Activated CD4-positive, alpha-beta T cell treated with anti-CD3 and anti-CD28 coated beads for 24 hours (primary cell): ENCODE data around the gene PSMF1.

ENCODE experiments used
- DNase-seq, 2 donors: peaks; one replicate each; pipeline ENCODE4 v3.0.0-alpha.2; 2020; ENCODE audit warnings: low read depth in 2 of 2

PSMF1 gene

DNA sequence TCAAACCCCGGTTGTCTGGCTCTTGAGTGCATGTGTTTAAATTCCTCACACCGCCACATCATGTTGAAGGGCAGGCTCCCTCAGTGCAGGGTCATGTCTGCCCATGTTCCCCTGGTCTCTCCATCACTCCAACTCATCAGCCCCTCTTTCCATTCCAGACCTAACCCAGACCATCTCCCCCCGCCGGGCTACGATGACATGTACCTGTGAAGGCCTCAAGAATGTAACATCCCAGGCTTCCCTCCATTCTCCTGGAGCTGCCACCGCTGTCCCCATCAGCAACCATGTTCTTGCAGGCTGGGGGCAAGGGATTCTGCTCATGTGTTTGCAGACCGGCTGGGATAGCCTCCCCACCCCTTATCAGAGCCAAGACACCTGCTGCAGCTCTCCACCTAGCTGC, 46.5 kb downstream of the PSMF1 start:
- no peak for DNase-seq

DNA sequence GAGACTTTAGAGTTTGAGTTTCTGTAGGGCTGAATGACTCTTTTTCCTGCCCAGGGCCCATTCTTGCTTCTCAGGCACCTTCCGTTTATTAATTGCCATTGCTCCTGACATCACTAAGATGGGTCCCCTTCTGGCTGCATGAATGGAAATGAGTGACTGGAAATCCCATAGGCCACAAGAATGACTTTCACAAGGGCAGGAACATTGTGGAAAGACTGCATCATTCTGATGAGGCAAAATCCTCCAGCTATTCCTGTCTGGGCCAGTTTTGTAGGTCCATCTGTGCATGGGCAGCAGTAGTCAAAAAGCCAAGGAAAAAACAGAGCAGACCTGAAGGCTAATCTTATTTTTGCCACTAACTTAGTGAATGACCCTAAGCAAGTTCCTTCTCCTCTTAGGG, 47.1 kb downstream of the PSMF1 start:
- DNase-seq: no peak

DNA sequence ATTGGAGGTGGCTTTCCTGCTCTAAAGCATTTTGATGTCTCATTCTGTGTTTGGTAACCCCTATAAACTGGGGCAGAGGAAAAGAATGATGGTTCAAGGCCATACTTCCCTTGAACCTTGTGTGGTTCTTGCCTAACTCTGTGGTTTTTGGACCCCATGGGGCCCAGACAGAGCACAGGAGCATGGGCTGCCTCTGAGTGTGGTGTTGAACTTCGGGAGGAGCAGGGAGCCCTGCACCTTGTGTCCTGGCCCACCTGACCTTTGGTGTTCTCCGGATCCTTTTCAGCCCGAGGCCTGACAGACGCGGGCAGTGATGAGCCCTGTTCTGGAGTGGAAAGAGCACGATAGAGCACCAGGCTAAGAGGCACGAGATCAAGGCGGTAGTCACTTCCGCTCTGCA, 47.5 kb downstream of the PSMF1 start:
- no peak for DNase-seq

DNA sequence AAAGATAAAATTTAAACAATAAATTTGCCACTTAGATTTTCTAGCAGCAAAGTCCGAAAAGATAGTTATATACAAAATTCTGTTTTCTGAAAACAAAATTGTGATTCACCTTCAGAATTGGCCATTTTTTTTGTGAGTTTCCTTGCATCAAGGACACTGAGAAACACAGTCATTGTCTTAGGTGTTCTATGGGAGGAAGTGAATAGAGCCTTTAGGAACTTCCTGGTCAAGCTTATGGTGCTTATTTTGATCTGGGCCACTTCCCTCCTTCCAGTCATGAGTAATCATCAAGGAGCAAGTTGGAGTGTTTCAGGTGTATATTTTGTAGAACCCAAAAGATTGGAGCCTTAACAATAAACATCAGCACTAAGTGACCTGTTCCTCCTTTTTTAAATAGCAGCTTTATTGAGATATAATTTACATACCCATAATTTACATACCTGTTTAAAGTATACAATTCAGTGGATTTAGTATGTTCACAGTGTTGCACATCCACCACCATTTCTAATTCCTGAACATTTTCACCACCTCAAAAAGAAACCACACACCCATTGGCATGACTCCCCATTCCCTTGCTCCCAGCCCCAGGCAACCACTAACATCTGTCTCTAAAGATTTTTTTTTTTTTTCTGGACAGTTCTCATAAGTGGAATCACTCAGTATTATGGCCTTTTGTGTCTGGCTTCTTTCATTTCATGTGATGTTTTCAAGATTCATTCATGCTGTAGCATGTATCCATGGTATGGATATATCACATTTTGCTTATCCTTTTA, 48.7 kb downstream of the PSMF1 start:
- DNase-seq: no peak

DNA sequence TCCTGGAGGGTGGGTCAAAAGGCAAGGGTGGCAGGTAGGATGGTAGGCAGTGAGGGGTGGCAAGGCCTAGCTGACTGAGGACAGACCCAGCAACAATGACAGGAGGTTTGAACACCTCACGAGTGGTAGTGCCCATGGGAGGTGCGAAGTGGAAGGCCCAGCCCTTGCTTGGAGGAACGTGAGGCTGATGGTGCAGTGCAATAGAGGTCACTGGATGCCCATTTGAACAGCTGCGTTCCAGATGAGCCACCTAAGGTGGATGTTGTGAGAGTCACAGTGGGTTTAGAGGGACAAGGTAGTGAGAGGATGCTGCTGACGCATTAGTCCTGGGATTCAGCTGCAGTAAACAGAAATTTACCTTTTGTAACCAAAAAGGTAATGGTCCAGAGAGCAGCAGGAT, 50.8 kb downstream of the PSMF1 start:
- no peak for DNase-seq

DNA sequence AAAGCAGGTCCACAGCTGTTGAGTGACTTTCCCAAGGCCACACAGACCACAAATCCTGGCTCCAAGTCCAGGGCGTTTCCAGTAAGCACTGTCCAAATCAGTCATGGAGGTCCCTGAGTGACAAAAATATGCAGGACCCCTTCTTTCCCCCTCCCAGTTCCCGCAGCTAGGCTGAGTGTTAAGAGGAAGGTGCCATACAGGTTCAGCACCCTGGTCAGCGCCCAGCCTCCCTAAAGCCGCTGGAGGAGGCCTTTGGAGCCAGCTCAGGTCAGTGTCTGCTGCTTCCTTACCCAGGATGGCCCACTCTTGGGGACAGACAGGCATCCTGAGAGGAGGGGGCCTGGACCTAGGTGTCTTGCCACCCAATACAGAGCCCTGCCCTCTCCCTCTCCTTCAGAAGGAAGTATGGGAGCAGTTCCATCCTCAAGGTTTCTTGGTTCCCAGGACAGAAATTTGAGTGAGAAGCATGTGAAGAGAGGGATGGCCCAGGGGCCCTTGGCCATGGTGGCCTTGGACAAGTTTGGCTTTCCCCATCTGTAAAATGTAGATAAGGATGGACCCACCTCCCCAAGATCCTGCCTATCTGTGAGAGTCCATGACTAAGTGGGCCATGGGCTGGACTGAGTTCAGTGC, 53.2 kb downstream of the PSMF1 start:
- no peak for DNase-seq

DNA sequence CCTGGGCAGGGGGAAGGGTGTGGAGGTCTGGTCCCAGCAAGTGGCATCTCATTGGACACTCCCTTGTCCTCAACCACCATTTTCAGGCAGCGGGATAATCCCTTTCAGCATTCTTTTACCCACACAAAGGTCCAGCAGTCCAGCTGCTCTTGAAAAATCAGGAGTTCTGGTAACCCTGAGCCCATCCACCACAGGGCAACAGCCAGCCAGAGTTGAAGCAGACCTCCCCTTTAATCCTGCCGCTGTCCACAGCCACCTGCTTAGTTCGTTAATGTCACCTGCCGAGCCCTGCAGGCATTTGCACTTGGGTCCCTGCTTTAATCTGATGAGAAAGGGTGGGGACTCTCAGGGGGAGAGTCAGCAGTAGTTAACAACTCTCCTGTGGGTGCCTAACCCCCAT, 55.3 kb downstream of the PSMF1 start:
- DNase-seq: no peak

DNA sequence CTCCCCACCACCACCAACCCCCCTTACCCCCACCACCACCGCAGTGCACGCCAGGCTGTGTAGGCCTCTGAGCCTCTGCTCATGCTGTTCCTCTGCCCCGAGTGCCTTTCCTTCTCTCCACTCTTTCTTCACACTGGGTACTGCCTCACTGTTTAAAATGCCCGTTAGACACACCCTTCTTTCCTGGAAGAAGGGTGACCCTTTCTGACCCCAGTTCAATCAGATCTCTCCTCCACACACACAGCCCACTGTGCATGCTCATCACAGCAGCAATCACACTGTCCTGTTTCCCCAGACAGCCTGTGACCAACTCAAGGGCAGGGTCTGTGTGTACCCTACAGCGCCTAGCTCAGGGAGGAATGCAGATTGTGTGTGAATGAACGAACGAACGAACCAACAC, 56.4 kb downstream of the PSMF1 start:
- no peak for DNase-seq

DNA sequence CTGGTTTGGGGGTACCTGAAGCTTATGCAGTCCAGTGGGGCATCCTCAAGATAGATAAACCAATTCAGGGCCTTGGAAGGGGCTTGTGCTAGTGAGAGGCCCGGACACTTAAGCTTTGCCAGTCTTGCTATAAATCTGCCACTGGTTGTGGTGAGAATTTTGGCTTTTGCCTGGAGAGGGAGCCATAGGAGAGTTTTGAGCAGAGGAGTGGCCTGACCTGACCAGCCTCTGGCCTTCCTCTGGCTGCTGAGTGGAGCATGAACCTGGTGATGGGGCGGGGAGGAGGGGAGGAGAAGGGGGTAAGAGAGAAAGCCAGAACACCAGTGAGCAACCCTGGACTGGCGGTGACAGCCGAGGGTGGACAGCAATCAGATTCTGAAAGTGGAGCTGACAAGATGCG, 59.3 kb downstream of the PSMF1 start:
- no peak for DNase-seq

DNA sequence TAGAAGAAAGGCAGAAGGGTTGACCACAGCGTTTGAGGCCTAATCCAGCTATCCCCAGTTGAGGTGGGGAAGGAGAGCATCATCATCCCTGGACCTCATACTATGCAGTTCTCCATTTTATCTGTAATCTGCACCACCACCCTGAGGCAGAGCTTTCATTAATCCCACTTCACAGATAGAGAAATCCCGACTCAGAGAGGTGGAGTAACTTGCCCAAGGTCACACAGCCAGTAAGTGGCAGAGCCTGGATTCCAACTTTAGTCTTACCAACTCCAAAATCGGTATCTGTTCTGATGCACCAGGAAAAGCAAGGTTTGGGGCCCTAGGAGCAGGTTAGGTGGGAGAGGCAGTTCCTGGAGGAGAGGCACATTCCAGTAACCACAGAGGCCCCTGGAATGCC, 59.7 kb downstream of the PSMF1 start:
- no peak for DNase-seq

DNA sequence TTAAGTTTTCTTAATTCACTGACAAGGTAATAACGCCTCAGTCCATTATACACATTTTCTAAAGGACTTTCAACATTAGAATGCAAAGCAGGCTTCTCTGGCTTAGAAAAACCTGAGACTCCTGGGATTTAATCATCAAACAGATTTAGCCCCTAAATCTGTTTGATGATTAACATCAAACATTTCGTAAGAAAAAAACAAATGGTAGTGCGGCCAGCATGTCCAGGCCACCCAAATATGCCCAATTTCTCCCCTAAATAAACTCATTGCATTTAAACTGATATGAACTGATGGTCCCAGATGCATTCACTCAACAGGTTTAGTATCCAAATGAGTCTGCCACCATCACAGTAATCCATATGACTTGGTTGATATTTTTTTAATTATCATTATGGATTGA, 60.2 kb downstream of the PSMF1 start:
- no peak for DNase-seq

DNA sequence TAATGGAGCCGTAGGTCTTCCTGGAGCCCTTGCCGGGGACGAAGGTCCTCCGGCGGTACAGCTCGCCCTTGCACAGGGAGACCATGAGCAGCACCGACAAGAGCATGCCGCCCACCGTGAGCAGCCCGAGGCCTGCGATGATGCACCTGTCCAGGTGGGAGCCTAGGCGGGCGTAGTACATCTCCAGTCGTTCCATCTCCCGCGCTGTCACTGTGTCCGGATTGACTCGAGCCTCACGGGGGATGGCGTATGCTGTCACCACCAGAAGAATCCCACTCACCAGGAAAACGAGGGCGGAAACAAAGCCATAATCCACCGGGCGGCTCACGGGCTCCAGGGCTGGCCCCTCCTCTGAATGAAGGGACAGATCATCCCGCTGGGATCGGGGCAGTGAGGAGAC, 62.5 kb downstream of the PSMF1 start:
- DNase-seq: no peak

DNA sequence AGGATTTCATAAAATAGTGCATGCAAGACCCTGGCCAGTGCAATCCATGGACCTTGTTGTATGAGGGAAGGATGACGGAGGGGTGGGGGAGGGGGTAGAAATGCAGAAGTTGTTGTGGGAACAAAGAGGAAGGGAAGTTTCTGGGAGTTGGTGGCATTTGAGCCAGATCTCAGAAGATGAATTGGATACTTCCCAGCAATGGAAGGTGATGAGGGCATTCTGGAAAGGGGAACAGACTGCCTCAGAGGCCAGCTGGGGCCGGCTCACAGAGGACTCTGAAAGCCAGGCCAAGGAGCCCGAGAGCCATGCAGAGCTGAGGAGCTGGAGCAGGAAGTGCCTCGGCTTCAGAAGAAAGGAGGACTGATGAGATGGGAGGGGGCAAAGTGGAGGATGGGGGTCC, 63.7 kb downstream of the PSMF1 start:
- no peak for DNase-seq

DNA sequence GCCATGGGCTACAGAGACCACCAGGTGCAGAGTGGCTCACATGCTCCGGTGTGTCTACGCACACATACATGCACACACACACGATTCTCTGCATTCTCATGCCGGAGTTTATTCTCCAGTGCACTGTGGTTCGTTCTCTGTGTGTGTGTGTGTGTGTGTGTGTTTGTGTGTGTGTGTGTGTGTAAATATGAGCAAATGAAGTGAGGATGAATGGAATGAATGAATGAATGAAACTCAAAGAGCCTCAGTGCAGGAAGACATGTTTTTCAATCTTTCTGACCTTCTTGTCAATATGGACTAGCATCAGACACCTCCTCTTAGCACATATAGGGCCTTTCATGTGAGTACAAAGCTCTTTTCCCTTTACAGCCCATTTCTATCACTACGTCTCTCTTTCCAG, 64.8 kb downstream of the PSMF1 start:
- no peak for DNase-seq

DNA sequence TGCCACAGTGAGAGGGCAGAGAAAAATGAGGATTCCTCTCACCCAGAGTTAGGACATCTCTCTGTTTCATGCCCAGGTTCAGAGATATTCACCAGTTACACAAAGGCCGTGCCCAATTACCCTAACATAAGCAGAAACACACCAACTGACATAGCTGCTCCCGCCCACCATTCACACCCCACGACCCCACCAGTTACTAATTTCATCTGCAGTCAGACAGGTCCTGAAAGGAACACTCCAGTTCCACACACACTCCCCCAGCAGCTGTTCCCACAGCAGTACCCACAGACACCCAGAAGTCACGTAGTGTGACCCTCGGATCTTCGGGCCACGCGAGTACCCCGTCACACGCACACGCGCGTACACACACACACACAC, 65.8 kb downstream of the PSMF1 start:
- DNase-seq: no peak

DNA sequence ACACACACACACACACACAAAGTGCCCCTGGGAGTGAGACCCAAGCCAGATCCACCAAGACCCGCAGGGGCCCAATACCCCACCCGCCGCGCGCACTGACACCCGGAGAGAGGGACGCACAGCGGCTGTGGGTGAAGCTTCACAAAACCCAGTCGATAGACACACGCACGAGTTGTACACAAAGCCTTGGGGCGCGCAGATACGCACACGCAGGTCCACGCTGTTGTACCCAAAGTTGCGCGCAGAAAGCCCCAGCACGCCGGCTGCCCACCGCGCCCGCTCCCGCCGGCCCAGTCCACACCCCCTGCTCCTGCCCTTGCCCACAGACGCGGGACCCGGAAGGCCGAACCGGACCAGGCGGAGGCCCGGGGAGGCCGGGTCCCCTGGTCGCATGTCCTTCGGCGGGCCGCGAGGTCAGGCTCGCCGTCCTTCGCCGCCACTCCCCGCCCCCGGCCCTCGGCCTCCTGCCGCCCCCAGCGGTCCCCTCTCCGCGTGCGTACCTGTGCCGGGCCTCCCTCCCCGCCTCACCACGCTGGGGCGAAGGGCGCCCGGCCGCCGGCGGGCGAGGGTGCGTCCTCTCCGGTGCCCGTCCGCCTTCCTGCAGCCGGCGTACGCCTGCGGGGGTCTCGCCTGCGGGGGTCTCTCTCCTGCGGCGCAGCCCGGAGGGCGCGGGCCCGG, 66.4 kb downstream of the PSMF1 start, which contains the start of gene TMEM74B:
Gene TMEM74B, minus strand, starts transcription at position 344 of the 678 bp plus-strand sequence. CDS start 1,180 bp downstream, outside the sequence.
- no peak for DNase-seq

DNA sequence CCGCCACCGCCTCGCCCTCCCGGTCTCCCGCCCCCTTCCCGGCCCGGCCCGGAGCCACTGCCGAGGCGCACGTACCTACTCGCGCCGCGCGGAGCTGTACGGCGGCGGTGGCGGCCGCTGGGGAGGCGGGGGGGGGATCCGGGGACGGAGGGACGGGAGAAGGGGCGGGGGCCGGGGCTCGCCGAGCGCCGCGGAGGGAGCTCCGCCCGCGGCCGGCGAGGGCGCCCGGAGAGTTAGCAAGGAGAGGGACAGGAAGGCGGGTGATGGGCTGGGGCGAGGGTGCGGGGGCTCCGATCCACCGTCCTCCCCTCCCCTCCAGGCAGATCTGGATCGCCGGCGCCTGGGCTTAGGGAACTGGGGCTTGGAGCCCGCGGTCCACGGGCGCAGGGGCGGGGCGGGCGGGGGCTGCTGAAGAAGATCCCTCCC, 66.9 kb downstream of the PSMF1 start:
- DNase-seq: no peak

DNA sequence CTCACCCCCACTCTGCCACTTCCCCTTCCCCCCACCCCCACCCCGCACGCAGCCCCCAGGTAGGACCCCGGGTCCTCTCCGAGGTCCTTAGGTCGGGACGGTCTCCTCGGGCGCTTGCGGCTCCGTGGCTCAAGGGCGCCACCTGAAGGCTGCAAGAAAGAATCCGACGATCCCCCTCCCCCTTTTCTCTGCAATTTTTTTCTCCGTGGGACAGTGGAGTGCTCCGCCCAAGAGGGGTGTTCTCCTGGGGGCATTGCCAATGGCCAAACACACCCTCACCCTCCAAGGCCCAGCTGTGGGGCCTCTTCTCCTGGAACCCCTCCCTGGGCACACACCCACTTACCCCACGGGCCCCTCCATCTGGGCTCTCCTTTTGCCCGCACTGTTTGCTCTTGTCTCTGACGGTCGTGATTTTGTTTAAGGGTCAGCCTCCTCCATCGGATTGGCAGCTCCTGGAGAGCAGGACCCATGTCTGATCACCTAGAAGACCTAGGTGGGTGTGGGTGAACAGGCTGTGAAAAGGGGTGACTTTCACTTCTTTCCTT, 67.5 kb downstream of the PSMF1 start:
- DNase-seq: peak; percentile 27 to 49

DNA sequence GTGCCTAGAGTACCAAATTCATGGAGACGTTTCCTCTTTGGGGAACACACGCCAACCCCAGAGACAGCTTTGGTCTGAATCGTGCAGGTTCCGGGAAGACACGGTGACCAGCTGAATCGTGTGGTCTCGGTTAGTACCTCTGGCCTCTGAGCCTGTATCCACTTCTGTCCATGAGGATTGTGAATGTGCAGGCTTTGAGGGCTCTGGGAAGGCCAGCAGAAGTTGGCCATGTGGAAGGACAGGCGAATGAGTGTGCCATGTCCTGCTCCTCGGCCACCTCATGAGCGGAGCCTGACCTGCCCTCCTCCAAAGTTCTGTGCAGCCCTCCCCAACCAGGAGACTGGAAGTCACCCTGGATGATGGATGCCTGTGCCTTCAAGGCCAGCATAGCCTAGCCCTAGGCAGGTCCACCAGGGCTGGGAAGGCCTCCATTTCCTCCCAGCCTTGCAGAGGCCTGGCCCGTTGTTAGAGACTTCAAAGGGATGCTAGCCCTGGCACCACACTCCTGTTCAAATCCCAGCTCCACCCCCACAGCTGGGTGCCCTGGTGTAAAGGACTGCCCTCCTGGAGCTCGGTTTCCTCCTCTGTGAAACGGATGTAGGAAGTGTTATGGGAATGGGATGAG, 68.1 kb downstream of the PSMF1 start:
- no peak for DNase-seq

DNA sequence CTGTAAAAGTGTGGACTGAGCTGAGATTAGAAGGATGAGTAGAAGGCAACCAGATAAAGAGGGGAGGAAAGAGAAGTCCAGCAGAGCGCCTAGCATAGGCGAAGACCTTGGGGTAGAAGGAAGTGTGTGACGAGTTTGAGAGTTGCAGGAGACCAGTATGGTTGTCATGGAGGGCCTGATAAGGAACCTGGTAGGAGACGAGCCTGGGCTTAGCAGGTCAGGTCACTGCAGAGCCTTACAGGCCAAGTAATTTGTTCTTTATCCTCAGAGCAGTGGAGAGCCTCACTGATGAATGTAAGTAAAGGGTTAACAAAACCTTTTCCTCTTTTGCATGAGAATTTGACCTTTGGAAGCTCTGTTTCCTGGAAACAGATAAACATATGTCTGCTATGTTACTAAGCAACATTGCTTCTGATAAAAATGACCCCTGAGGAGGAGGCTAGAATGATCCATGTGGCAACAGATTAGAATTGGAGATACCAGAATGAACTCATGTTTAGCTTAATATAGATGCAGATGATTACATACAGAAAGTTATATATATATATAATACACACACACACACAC, 69.3 kb downstream of the PSMF1 start:
- no peak for DNase-seq

DNA sequence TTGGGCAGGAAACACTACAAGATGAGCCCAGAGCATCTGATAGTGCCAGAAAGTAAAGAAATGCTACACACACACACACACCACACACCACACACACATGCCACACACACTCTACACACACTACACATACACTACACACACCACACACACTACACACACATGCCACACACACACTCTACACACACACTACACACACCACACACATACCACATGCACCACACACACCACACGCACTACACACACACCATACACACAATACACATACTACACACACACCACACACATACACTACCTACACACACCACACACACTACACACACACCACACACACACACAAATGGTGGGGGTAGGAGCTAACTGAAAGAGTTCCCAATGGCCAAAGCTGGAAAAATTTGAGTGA, 69.9 kb downstream of the PSMF1 start:
- no peak for DNase-seq

DNA sequence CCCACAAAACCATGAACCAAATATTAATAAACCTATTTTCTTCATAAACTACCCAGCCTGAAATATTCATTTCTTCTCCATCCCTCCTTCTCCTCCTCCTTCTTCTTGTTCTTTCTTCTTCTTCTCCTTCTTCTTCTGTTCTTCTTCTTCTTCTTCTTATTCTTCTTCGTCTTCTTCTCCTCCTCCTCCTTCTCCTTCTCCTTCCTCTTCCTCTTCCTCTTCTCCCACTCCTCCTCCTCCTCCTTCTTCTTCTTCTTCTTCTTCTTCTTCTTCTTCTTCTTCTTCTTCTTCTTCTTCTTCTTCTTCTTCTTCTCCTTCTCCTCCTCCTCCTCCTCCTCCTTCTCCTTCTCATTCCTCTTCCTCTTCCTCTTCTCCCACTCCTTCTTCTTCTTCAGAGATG, 71.4 kb downstream of the PSMF1 start:
- no peak for DNase-seq
